H9 (cell line): Measurements from ENCODE around the gene DENND5B. TPM values are rescaled to one million over a fixed set of nuclear protein-coding genes. Genes with fewer than 3 reads are reported as not detected.

ENCODE experiments used
- DNase-seq: peaks from one replicate; pipeline ENCODE4 v3.0.0-alpha.2; 2017
- H2AFZ ChIP-seq: one replicate; pipeline ENCODE4 v1.6.1; 2013; ENCODE audit warnings: mild to moderate bottlenecking, low read length, control low read depth, moderate library complexity
- H2AK5ac ChIP-seq: 2 replicates; pipeline ENCODE4 v1.6.1; 2013; ENCODE audit warnings: low read length, control low read depth, mixed read lengths; ENCODE audit not compliant: insufficient read length
- H2BK120ac ChIP-seq: one replicate; pipeline ENCODE4 v1.6.1; 2013; ENCODE audit warnings: low read depth, mild to moderate bottlenecking, low read length, control low read depth, inconsistent platforms; ENCODE audit not compliant: poor library complexity, severe bottlenecking
- H2BK12ac ChIP-seq: 2 replicates; pipeline ENCODE4 v1.6.1; 2013; ENCODE audit warnings: low read length, control low read depth, mixed read lengths, low read depth; ENCODE audit not compliant: insufficient read length
- H2BK15ac ChIP-seq: 2 replicates; pipeline ENCODE4 v1.6.1; 2013; ENCODE audit warnings: low read depth, low read length, control low read depth
- H2BK20ac ChIP-seq: one replicate; pipeline ENCODE4 v1.6.1; 2013; ENCODE audit warnings: low read depth, mild to moderate bottlenecking, low read length, control low read depth, inconsistent platforms; ENCODE audit not compliant: poor library complexity, severe bottlenecking
- H2BK5ac ChIP-seq: 2 replicates; pipeline ENCODE4 v1.6.1; 2013; ENCODE audit warnings: low read length, control low read depth, mixed read lengths; ENCODE audit not compliant: insufficient read length
- H3K14ac ChIP-seq: 2 replicates; pipeline ENCODE4 v1.6.1; 2013; ENCODE audit warnings: low read length, control low read depth; ENCODE audit not compliant: insufficient read depth
- H3K18ac ChIP-seq: 2 replicates; pipeline ENCODE4 v1.6.1; 2013; ENCODE audit warnings: low read depth, mild to moderate bottlenecking, mixed read lengths, low read length, control low read depth; ENCODE audit not compliant: insufficient read length
- H3K23ac ChIP-seq: 2 replicates; pipeline ENCODE4 v1.6.1; 2013; ENCODE audit warnings: low read length, control low read depth, mixed read lengths, low read depth; ENCODE audit not compliant: insufficient read length
- H3K23me2 ChIP-seq: 2 replicates; pipeline ENCODE4 v1.6.1; 2013; ENCODE audit warnings: low read depth, mild to moderate bottlenecking, mixed read lengths, low read length, control low read depth; ENCODE audit not compliant: insufficient read length, poor library complexity, severe bottlenecking
- H3K27ac ChIP-seq: 2 replicates; pipeline ENCODE4 v1.5.1; 2013; ENCODE audit warnings: low read length, control low read depth, mixed read lengths, low read depth; ENCODE audit not compliant: insufficient read length
- H3K27me3 ChIP-seq: 2 replicates; pipeline ENCODE4 v1.6.1; 2013; ENCODE audit warnings: low read length, control low read depth, inconsistent platforms; ENCODE audit not compliant: insufficient read depth
- H3K4ac ChIP-seq: 2 replicates; pipeline ENCODE4 v1.6.1; 2013; ENCODE audit warnings: low read depth, mild to moderate bottlenecking, control low read depth, inconsistent platforms, low read length, moderate library complexity
- H3K4me1 ChIP-seq: 2 replicates; pipeline ENCODE4 v1.6.1; 2013; ENCODE audit warnings: low read length, control low read depth, inconsistent platforms; ENCODE audit not compliant: insufficient read depth
- H3K4me2 ChIP-seq: 2 replicates; pipeline ENCODE4 v1.6.1; 2013; ENCODE audit warnings: low read length, control low read depth, mixed read lengths; ENCODE audit not compliant: insufficient read length, insufficient read depth
- H3K56ac ChIP-seq: 2 replicates; pipeline ENCODE4 v1.6.1; 2013; ENCODE audit warnings: low read depth, mild to moderate bottlenecking, mixed read lengths, low read length, control low read depth; ENCODE audit not compliant: insufficient read length
- H3K79me1 ChIP-seq: 2 replicates; pipeline ENCODE4 v1.6.1; 2013; ENCODE audit warnings: low read depth, mild to moderate bottlenecking, moderate library complexity, low read length, control low read depth, inconsistent platforms; ENCODE audit not compliant: insufficient read depth, poor library complexity, severe bottlenecking
- H3K79me2 ChIP-seq: 2 replicates; pipeline ENCODE4 v1.6.1; 2013; ENCODE audit warnings: low read length, control low read depth, inconsistent platforms; ENCODE audit not compliant: insufficient read depth
- H3K9ac ChIP-seq: 2 replicates; pipeline ENCODE4 v1.6.1; 2013; ENCODE audit warnings: low read length, control low read depth, mixed read lengths; ENCODE audit not compliant: insufficient read length; ENCODE audit errors: extremely low read depth
- H3K9me3 ChIP-seq: one replicate; pipeline ENCODE4 v1.6.1; 2013; ENCODE audit warnings: low read depth, low read length, inconsistent platforms; ENCODE audit not compliant: control insufficient read depth
- H3T11ph ChIP-seq: one replicate; pipeline ENCODE4 v1.6.1; 2013; ENCODE audit warnings: mild to moderate bottlenecking, low read length, control low read depth, inconsistent platforms
- H4K20me1 ChIP-seq: one replicate; pipeline ENCODE4 v1.6.1; 2013; ENCODE audit not compliant: control insufficient read depth, insufficient read length, insufficient read depth
- H4K5ac ChIP-seq: 2 replicates; pipeline ENCODE4 v1.6.1; 2013; ENCODE audit warnings: low read depth, mild to moderate bottlenecking, mixed read lengths, low read length, control low read depth; ENCODE audit not compliant: insufficient read length
- H4K8ac ChIP-seq: replicated peaks from 2 replicates; pipeline ENCODE4 v1.6.1; 2013; ENCODE audit warnings: low read length, control low read depth, mixed read lengths, low read depth; ENCODE audit not compliant: insufficient read length
- H4K91ac ChIP-seq: 2 replicates; pipeline ENCODE4 v1.6.1; 2013; ENCODE audit warnings: low read depth, mild to moderate bottlenecking, moderate library complexity, mixed read lengths, low read length, control low read depth; ENCODE audit not compliant: insufficient read length
- H3K27ac Mint-ChIP-seq, 3 experiments: 2 replicates in 2 of 3; 3 replicates in 1 of 3; pipeline ENCODE4 v1.8.0; 2020 to 2021; ENCODE audit warnings: mixed read lengths in 3 of 3, mild to moderate bottlenecking in 1 of 3, moderate library complexity in 1 of 3
- H3K27me3 Mint-ChIP-seq: 2 replicates; pipeline ENCODE4 v1.8.0; 2021; ENCODE audit warnings: low read depth, mild to moderate bottlenecking, moderate library complexity, mixed read lengths
- H3K36me3 Mint-ChIP-seq, 3 experiments: 2 replicates in 2 of 3; 3 replicates in 1 of 3; pipeline ENCODE4 v1.8.0; 2020 to 2021; ENCODE audit warnings: low read depth in 3 of 3, mixed read lengths in 3 of 3; ENCODE audit not compliant: insufficient read depth in 1 of 3
- H3K4me1 Mint-ChIP-seq, 2 experiments: 2 replicates each; pipeline ENCODE4 v1.8.0; 2020; ENCODE audit warnings: mixed read lengths in 2 of 2
- H3K4me3 Mint-ChIP-seq, 2 experiments: 2 replicates in 1 of 2; 3 replicates in 1 of 2; pipeline ENCODE4 v1.8.0; 2020 to 2021; ENCODE audit warnings: mild to moderate bottlenecking in 2 of 2, mixed read lengths in 2 of 2, moderate library complexity in 1 of 2
- H3K9me3 Mint-ChIP-seq, 2 experiments: 2 replicates in 1 of 2; 3 replicates in 1 of 2; pipeline ENCODE4 v1.8.0; 2020; ENCODE audit warnings: mild to moderate bottlenecking in 2 of 2, mixed read lengths in 2 of 2, moderate library complexity in 1 of 2
- CTCF ChIP-seq: fragments of 200-600 bp; sonication (generic); conservative IDR thresholded peaks from 3 replicates; pipeline ENCODE4 v1.8.0; 2021; ENCODE audit warnings: antibody characterized with exemption, mild to moderate bottlenecking
- WGBS: extraction: QIAGEN DNeasy Blood & Tissue Kit; methylation state at CpG from one replicate; pipeline ENCODE4 v1.1.7; 2013; ENCODE audit warnings: missing lambda C conversion rate, low lambda C conversion rate, mixed read lengths; ENCODE audit not compliant: insufficient read length; ENCODE audit errors: extremely low coverage; 5-methylcytosine and 5-hydroxymethylcytosine counted together
- total RNA-seq: library from RNA; stranded (reverse); gene quantifications from 2 replicates; pipeline ENCODE4 v1.2.1, GENCODE V29; 2021

Gene DENND5B
- total RNA-seq, 1 experiment from 2014 or later: 13.4 TPM

GRCh38 chr12:31521964-31522363, 69.0 kb downstream of the DENND5B start:
- no peaks in the 10 kb centered on the region for H3K79me2 ChIP-seq
- no peak overlapping the region for H4K91ac ChIP-seq
- H3K27ac ChIP-seq: peak overlapping the region; percentile 15
- H3K18ac ChIP-seq: no peak overlapping the region
- H3K9me3 ChIP-seq: no peaks in the 10 kb centered on the region
- no peak for TF ChIP-seq CTCF
- no peaks in the 10 kb centered on the region for H3K27me3 ChIP-seq
- H4K20me1 ChIP-seq: no peaks in the 10 kb centered on the region
- H3K4me2 ChIP-seq: no peak overlapping the region
- H4K5ac ChIP-seq: no peak overlapping the region
- H3K14ac ChIP-seq: no peak overlapping the region
- no peaks in the 10 kb centered on the region for H3K79me1 ChIP-seq
- Mint-ChIP-seq H3K9me3 (no peaks in the 10 kb centered on the region; a peak in 1 of 5 replicates), H3K36me3 (no peaks in the 10 kb centered on the region; a peak in 1 of 7 replicates), H3K27me3 (no peaks in the 10 kb centered on the region), H3K27ac (peak overlapping the region in 2 of 3 experiments; percentile 46 to 53; a peak in 4 of 7 replicates), H3K4me3 (no peak overlapping the region), H3K4me1 (peaks cover 66 to 67% of the 10 kb centered on the region in 2 experiments)
- no peak overlapping the region for H3K4ac ChIP-seq
- no peaks in the 10 kb centered on the region for H3K23me2 ChIP-seq
- WGBS: no CpG with 5 or more reads among the region's 1 CpG
- H3K4me1 ChIP-seq: peaks cover 24% of the 10 kb centered on the region; the same call in 1 of the 2 replicates
- no peak overlapping the region for H2BK5ac ChIP-seq
- no peak overlapping the region for H3T11ph ChIP-seq
- no peak overlapping the region for H2AK5ac ChIP-seq
- no peak overlapping the region for H3K23ac ChIP-seq
- H2BK120ac ChIP-seq: no peak overlapping the region
- DNase-seq: no peak
- no peak overlapping the region for H4K8ac ChIP-seq
- no peak overlapping the region for H2BK12ac ChIP-seq
- H3K56ac ChIP-seq: no peak overlapping the region
- H3K9ac ChIP-seq: no peak overlapping the region
- H2BK15ac ChIP-seq: no peak overlapping the region
- no peak overlapping the region for H2BK20ac ChIP-seq
- no peak overlapping the region for H2AFZ ChIP-seq
